Tibial nerve (tissue), 3 donors: ENCODE measurements around the gene ARL8B.

Experiments
- POLR2A ChIP-seq, 2 donors: fragments of 450-650 bp; IDR thresholded peaks; one replicate each; pipeline ENCODE4 v1.6.1; 2017; ENCODE audit warnings: antibody characterized with exemption in 2 of 2, mild to moderate bottlenecking in 2 of 2, moderate library complexity in 2 of 2
- TF ChIP-seq, protein P1 (sequence below), 5 experiments: fragments of 200-600 bp in 3 of 5; fragments of 450-650 bp in 2 of 5; sonication (generic) in 3 of 5; IDR thresholded peaks; one replicate each; pipeline ENCODE4 v1.5.1; 2016 to 2019; ENCODE audit warnings: antibody characterized with exemption in 5 of 5, mild to moderate bottlenecking in 3 of 5, moderate library complexity in 2 of 5

DNA sequence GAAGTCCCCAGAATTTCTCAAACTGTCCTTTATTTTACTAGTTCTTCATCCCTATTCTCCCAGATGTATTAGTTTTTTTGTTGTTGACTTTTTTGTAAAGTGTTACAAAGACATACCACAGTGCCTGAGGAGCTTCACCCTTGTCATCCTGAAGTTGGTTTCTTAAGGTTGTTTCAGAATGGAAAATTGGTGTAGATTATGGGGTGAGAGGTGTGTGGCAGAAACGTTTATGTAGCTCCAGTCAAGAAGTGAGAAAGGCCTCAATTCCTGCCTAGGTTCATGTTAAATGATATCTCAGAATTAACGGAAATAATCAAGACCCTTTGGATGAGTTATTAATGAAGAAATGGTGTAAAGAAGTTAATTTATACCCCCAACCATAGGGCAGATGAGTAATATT is 72.2 kb downstream of the ARL8B start:
- TF ChIP-seq, protein P1, sequence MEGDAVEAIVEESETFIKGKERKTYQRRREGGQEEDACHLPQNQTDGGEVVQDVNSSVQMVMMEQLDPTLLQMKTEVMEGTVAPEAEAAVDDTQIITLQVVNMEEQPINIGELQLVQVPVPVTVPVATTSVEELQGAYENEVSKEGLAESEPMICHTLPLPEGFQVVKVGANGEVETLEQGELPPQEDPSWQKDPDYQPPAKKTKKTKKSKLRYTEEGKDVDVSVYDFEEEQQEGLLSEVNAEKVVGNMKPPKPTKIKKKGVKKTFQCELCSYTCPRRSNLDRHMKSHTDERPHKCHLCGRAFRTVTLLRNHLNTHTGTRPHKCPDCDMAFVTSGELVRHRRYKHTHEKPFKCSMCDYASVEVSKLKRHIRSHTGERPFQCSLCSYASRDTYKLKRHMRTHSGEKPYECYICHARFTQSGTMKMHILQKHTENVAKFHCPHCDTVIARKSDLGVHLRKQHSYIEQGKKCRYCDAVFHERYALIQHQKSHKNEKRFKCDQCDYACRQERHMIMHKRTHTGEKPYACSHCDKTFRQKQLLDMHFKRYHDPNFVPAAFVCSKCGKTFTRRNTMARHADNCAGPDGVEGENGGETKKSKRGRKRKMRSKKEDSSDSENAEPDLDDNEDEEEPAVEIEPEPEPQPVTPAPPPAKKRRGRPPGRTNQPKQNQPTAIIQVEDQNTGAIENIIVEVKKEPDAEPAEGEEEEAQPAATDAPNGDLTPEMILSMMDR (IDR thresholded peaks at IDR 0.05), result no peak
- no peak for TF ChIP-seq POLR2A (IDR thresholded peaks at IDR 0.05)
